Activated CD4-positive, alpha-beta T cell treated with anti-CD3 and anti-CD28 coated beads for 1 hour (primary cell): ENCODE measurements around the gene ITGB8.
"Not testable (repeated sequence)": the region's sequence is repeated elsewhere in the genome, so short reads cannot be mapped to it uniquely, and the experiment has no call there.

Experiments
- DNase-seq: peaks from one replicate; pipeline ENCODE4 v3.0.0-alpha.2; 2020

The ITGB8 gene

DNA sequence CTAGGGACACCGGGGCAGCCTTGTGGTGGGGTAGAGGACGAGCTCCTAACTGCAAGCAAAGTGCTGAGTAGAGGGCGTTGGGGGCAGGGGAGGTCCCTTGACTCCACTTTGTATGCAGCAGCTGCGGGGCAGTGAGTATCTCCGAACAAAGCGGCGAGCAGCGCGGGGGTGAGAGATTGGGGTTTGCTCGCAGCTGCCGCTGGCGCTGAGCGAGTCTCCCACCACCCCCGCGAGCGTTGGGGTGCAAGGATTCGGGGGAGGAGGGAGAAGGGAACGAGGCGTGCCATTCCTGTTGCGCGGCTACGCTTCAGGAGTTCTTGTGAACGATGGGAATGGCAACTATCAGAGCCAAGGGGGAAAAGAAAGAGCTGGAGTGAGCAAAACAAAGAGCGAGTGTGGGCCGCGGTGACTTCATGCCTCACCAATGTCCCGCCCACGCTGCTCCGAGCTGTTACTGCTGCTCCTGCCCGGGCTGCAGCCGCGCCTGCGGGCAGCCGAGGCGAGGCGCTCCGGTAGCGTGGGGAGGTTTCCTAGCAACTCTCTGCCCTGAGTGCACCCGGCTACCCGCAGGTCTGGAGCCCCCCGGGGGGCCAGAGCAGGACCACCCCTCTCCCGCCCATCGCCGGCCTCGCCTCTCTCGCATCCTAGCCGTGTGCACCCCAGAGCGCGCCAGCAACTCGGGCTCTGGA, at the start of gene ITGB8:
ITGB8 (plus strand) TSS at position 662 of the 689 bp plus-strand sequence. CDS start 907 bp downstream, outside the sequence.
- no peak for DNase-seq

DNA sequence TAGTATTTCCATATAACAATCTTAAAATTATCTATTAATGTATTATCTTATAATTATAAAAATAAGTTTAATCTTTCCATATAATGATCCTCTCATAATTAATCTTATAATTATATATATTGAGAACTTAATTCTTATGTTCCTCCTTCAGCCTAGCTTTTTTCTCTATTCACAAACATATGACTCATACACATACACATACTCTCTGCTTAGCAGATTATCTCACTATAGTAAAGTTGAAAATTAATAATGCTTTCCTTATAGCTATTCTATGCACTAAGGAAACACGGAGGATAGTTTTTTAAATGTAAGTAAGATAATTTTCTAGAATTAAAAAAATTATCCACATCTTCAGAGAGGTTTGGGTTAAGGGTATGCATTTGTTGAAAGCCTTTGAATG, 47.7 kb upstream of the ITGB8 start:
- no peak for DNase-seq

DNA sequence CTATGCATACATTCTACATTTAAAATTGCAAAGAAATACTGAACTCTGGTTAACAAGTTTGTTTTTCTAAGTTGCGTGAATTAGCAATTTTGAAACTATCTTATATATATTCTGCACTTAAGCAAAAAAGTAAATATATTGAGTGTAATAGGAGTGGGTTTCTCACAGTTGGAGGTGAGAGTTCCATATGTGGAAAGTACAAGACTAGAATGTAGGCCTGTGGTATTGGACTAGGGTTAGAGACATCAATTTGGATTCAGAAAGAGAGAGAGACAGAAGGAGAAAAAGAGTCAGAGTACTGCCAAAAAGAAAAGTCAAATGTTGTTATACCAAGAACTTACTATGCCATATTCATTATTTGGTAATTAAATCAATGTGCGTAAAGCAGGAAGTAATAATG, 47.3 kb upstream of the ITGB8 start:
- DNase-seq: no peak

DNA sequence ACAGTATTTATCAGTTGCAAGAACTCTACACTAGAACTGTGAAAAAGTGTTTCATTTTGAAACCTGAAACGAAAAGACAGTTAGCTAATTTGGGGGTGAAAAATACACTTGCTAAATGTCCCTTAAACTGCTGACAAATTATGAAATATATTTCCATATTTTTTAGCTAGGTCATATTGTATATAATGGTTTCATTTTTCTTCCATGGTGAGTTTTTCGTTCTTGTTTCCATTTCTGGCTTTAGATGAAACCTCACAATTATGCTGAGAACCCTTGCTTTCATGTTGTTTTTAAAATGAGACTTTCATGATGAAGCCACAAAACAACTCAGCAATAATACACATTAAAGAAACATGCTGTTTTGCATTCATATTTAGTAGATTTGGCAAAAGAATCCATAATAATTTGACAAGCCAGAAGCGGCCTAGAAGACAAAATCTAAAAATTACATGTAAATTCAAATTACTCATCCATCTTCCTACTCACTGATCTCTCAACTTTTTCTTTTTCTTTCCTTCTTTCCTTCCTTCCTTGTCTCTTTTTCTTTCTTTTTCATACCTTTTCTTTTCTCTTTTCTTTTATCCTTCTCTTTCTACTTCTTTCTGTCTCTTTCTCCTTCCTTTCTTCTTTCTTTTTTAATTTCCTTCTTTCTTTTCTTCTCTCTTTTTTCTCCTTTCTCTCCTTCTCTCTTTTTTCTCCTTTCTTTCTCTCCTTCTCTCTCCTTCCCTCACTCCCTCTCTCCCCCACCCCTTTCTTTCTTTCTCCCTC, 46.5 kb upstream of the ITGB8 start:
- no peak for DNase-seq

DNA sequence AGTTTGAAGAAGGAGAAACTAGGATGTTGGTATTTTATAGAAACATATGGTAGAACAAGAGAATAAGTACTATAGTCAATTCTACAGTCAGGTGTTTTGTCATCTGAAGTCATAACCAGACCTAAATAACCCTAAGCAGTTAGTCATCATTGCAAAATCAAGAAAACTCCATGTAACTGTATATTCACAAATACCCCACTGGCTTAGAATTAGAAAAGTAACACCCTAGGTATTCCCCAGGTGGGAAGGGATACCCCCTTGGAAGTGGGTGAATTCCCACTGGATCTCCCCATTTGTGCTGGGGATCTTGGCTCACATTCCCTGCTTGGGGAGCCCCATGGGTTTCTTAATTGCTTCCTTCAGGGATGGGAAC, 45.9 kb upstream of the ITGB8 start:
- no peak for DNase-seq

DNA sequence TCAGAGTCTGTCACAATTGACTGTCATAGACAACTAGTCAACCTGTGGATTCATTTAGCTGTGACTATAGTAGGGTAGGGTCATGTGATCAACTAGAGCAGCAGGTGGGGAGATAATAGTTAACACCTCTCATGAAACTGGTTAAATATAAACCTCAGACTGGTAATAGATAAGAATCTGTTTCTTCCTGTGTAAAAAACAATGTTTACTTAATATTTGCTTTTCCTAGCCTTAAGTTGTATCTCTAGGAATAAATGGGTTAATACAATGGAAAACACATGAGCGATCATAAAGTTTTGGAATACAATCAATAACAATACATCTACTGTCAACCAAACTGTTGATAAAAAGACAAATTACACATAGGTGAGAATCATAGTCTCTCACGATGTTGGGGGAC, 43.4 kb upstream of the ITGB8 start:
- no peak for DNase-seq

DNA sequence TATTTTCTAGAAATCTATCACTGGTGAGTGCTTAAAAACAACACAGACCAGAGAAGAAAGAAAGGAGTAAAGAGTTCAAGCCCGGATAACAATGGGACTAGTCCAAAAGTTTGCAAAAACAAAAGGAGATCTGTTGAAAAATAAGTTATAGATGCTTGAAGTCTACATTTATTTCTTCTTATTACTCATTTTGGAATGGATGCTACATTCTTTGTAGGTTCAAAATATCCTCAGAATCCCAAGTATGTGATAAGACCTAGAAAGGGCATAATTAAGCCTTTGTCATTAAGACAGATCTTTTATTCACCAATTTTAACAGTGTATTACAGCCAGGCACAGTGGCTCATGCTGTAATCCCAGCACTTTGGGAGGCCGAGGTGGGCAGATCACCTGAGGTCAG, 42.7 kb upstream of the ITGB8 start:
- DNase-seq: no peak

DNA sequence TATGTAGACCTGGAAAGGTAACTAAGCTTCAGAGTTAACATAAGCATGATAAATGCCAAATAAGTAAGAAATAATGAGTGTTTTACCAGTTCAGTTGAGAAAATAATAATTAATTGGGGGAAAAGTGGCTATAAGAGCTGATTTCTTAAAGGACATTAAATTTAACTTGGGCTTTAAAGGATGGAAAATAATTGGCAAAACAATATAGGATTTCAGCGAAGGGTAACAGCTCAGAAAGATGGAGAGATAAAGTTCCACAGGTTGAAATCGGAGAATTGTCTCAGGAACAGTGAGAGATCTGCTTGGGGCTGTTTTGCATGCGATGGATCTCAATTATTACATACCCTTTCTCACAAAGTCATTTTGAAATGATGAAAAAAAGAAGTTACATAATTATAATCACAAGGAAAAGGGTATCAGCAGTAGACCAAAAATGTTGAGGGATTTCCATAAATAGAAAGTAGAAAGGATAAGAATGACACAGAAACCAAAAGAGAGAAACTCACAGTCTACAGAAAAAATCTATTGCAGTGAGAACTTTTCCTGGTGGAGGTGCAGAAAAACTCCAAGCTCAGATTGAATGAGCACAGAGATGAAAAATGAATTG, 40.1 kb upstream of the ITGB8 start:
- no peak for DNase-seq

DNA sequence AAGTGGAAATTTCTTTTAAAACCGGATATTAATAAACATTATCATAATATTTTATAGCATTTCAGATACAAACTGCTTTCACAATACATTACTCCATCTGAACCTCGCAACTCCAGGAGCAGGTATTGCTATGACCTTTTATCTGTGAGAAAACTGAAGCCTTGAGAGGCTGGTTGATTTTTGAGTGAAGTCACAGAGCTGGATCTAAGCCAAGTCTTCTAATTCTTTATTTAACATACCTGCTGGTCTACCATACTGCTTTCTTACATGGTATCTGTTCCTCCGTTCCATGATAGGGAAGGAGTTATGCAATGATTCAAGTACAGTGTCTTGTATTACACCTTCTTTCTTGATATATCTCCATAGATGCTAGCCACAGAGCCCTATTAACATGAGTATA, 37.4 kb upstream of the ITGB8 start:
- no peak for DNase-seq

DNA sequence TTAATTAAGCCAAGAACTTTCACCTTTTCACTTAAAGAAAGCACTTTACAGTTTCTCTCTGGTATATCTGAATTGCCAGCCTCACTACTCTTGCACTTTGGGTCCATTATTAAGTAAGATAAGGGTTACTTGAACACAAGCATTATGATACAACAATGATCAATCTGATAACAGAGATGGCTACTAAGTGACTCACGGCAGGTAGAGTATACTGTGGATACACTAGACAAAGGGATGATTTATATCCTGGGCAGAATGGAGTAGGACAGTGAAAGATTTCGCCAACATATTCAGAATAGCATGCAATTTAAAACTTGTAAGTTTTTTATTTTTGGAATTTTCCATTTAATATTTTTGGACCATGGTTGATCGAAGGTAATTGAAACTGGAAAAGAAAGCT, 34.3 kb upstream of the ITGB8 start:
- DNase-seq: no peak

DNA sequence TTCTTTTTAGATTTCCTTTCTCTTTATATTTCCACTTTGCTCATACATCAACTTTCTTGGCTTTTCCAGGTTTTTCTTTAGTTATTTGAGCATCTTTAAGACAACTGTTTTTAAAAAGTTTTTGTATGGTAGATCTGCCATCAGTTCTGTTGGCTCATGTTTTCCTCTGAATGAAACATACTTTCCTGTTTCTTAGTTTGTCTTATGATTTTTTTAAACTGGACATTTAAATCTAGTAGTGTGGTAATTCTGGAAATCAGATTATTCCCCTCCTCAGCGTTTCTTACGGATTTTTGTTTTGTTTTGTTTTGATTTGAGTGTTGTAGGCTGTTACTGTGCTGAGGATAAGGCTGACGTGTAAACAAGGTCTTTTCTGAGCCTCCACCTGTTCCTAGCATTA, 33.8 kb upstream of the ITGB8 start:
- DNase-seq: no peak

DNA sequence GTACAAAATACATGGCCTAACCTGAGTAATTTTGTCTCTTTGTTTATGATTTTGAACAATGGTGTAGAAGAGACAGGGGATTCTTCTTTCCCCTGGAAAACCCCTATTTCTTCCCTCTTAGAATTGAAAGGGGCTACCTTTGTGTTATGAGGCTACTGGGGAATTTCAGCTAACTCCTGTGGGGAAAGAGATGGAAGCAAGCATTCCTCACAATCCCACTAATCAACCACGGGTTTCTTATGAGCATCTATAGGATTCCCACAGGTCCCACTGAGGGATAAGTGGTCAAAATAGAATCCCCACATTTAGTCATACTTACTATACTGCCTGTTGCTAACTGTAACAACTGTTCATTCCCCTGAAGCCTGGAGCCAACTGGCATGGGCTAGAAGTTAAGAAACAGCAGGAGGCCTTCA, 32.2 kb upstream of the ITGB8 start:
- DNase-seq: no peak

DNA sequence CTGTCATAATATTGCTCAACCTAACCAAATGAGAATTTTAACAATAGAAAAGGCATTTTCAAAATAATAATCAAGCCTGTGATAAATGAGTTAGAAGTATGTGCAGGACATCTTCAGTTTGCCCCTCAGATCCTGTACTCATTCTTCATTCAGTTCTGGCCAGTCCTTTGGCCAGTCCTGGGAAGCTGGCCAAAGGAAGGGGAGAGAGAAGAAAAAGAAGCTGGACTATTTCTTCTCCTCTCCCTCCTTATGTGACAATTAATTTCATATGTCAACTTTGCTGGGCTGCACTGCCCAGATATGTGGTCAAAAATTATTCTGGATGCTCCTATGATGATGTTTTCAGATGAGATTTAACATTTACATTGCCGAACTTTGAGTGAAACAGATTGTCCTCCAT, 31.6 kb upstream of the ITGB8 start:
- DNase-seq: no peak

DNA sequence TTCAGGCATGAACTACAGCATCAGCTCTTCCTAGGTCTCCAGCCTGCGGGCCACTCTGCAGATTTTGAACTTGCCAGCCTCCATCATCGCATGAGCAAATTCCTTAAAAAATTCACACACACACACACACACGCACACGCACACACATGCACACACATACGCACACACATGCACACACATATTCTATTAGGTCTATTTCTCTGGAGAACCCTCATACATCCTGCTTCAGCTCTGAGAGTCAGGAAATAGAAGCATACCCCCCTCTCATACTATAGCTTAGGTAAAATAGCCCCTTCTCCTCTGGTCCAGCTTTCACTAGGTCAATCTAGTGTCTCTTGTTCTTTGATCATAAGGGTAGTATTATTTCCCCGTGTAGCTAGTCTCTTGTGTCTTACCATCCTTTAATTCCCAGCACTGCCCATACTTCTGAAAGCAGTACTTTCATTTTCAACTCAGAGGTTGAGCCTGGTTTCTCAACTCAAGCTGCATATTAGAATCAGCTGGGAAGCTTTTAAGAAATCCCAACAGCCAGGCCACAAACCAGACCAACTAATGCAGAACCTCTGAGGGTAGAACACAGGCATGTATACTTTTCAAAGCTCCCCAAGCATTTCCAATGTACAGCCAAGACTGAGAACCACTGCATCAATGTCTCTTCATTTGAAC, 30.9 kb upstream of the ITGB8 start:
- no peak for DNase-seq

DNA sequence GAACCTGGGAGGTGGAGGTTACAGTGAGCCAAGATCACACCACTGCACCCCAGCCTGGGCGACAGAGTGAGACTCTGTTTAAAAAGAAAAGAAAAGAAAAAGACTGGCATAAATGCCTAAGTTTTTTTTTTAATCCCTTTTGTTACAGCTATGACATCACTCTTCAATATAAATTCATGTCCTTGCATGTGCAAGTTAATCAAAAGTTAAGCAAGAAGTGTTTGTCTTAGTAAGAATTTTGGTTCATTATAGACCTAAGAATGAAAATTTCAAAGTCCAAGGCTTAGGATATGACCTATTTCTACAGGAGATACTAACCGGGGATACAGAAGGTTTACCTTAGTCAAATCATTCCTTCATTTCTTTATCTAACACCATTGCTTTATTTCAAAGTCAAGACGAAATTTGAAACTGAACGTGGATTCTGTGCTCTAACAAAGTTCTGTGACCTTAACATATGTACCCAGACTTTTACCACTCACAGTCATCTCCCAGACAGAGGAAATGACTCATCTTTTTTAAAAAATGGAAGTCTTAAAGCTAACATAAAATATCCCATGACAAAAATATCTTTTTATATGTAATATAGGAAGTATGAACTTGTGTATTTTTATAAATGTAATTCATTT, 29.3 kb upstream of the ITGB8 start:
- no peak for DNase-seq

DNA sequence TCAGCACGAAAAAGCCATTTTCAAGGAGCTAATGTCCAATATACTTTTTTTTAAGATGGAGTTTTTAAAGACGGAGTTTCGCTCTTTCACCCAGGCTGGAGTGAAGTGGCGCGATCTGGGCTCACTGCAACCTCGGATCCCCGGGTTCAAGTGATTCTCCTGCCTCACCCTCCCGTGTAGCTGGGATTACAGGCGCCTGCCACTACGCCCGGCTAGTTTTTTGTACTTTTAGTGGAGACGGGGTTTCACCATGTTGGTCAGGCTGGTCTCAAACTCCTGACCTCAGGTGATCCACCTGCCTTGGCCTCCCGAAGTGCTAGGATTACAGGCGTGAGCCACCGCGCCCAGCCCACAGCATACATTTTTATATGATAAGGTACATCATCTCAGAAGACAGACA, 28.4 kb upstream of the ITGB8 start:
- DNase-seq: not testable (repeated sequence)

DNA sequence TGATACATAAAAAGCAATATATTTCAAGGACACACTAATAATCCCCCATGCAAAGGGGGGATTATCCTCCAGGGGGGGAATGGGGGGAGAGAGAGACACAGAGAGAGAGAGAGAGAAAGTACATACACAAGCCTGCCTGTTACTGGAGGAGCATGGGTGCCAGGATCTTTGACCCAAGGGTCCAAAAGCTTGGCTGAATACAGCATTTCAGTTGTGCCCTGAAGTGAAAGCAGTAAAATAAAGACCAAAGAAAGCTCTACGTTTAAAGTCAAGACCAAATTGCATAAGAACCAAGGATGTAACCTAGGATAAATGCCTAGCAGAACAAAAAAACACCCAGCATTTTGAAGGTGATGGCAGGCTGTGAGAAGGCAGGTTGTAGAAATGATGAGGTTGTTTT, 27.8 kb upstream of the ITGB8 start:
- DNase-seq: no peak

DNA sequence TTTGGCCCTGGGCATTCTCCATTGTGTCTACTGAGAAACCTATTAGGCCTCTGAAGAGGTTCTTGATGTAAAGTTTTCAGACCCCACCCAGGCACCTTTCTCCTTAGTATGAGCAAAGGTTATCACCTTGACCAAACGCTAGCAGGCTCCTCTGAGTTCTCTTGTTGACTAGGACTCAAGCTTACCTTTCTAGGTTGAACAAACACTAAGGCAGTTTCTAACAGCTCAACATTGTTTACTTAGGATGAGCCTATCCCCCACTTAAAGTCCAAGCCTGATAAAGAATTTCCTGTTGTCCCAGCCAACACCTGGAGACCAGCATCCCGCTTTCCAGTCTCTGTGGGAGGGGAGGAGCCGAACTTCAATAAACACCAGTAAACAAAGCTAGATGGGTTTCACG, 26.3 kb upstream of the ITGB8 start:
- DNase-seq: no peak

DNA sequence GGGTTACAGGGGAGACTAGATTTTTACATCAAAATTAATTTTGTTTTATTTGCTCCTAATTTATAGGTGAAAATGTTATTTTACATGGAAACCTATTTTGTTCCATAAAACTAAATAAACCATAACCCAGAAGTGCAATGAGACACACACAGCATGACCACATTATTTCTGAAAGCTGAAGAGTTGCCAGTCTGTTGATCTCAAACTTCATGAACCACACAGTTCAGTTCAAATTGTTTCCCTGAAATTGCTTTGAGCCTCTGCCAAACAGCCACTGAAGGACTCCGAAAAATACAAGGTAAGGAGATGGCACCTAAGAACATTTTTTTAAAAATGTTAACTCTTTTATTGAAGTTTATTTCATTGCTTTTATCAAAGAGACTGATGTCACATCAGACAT, 25.0 kb upstream of the ITGB8 start:
- DNase-seq: no peak

DNA sequence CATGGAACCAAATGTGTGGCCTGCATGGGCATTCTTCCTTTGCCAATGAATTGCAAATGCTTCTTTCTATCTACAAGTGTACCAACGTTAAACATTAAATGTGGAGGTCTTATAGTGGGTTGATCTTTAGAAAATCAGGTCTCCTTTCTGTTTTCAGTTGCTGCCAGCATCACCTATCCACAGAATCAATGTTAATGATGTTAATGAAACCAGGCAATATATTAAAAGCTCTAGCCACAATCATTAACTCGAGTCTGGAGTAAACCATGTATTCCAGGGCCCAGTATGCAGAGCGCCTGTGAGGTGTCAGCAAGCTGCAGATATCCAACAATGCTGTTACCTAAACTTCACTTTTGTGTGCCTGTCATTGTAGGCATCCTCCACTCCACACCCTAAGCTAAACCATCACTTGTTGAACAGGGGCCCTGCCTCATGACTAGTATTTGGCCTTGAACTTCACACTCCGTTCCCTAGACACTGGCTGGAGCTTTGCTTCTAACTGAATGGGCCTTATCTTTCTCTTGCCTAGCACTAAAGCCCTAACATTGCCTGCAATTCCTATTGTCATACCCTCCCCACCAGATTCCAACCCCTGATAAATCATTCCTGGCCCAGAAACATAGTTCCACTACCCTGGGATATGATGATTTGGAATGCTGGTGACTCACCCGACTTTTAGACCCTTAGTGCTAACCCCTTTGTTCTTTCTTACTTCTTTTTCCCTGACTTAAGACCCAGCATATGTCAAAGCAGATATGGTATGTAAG, 24.3 kb upstream of the ITGB8 start:
- DNase-seq: no peak

DNA sequence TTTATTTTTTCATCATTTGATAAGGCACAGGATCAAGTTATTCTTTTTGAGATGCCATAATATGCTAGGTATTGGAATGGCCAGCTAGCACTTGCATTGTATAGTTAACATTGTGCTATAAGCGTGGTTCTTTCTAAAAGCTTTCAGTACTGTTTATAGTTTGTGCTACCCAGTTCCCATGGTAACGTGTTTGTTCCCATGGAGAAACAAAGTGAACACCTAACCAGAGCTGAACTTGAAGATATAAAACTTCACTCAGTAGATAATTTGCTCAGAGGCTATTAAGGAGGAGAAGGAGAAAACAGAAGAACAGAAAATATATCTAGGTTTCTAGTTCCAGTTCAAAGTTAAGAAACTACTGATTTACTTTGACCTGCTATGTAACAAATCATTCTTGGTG, 23.6 kb upstream of the ITGB8 start:
- DNase-seq: no peak

DNA sequence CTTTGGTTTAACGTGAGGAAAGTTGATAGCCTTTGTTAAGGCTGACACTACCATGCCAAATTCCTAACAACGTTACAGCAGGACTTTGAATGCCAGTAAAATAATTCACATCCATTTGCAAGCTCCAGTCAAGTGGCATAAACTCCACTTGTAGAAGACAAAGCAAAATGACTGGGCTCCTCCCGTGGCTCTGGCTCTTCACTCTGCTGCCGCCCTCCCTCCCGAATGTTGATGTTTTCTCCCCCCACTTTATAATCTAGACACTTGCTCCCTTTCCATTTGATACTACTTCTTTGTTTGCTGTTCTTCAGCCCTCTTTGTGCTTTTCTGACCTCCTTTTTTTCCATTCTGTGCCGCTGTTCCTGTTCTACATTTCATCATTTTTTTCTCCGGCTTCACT, 22.8 kb upstream of the ITGB8 start:
- no peak for DNase-seq

DNA sequence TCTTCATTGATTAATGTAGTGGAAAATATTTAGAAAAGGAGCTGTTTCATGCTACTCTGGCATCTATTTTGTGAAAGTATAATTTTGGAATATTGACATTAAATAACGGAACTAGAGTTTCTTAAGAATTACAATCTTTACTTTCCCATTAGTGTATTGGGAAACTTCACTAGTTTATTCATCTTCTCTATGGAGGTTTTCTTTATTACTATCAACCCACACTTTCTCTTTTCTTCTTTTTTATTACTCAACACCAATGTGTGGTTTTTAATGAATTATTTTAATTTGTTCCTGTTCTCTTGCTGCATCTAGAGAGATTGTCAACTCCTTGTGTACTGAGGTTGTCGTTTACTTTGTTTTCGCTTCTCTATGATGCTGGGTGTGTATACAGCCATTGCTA, 20.4 kb upstream of the ITGB8 start:
- DNase-seq: no peak
